Activated CD4-positive, alpha-beta T cell treated with anti-CD3 and anti-CD28 coated beads, Interleukin-2, amount 50 U/mL, for 16 hours (primary cell): ENCODE data around the gene ZSWIM5.
A peak's percentile ranks its signal among the peaks of the same experiment; 100 is the strongest.
"Not testable (repeated sequence)": the region's sequence is repeated elsewhere in the genome, so short reads cannot be mapped to it uniquely, and the experiment has no call there.

ENCODE experiments used
- DNase-seq: peaks from one replicate; pipeline ENCODE4 v3.0.0-alpha.2; 2020

Gene ZSWIM5

GRCh38 chr1:45016767-45017166 lies 189.6 kb downstream of the ZSWIM5 start:
- no peak for DNase-seq

DNA sequence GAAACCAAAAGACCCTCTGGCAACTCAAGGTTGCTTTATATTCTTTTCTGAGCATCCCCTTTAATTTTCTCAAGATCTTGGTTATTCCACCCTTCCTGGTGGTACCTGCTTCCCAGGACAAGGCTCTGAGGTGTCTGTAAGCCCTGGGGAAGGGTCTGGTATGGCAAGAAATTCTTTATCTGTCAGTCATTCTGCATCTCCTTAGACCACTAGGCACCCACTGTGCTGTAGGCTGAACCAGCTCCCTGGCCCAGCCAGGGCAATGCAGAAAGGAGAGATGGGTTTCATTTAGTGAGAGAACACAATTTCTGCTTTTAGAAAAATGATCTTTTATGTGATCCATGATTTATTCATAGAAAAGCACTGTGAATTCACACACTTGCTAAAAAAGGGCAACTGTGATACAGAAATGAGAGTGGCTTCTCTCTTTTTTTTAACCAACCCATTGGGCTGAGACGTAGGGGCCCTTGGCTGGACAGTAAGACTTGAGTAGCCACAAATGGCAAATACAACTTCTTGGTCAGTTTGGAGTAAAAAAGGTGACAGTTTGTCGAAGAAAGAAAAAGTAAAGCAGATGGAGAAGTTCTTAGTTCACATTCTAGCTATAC lies 190.2 kb downstream of the ZSWIM5 start:
- DNase-seq: no peak

DNA sequence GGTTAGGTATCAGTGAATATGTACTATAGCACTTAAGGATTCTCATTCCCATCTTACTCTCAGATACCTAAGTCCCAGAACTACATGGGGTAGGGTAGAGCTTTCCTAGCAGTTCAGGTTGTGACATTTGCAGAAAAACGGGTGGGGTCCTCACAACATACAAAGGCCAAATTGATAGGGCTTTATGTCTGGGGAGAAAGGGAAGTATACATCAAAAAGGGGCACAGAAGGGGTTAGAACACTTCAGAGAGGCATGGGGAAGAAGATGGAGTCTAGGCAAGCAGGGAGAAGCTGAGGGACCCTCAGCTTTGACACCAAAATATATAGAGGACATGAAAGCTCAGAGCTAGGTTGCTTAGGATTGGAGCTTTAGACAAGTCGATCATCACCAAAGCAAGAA lies 190.7 kb downstream of the ZSWIM5 start:
- no peak for DNase-seq

DNA sequence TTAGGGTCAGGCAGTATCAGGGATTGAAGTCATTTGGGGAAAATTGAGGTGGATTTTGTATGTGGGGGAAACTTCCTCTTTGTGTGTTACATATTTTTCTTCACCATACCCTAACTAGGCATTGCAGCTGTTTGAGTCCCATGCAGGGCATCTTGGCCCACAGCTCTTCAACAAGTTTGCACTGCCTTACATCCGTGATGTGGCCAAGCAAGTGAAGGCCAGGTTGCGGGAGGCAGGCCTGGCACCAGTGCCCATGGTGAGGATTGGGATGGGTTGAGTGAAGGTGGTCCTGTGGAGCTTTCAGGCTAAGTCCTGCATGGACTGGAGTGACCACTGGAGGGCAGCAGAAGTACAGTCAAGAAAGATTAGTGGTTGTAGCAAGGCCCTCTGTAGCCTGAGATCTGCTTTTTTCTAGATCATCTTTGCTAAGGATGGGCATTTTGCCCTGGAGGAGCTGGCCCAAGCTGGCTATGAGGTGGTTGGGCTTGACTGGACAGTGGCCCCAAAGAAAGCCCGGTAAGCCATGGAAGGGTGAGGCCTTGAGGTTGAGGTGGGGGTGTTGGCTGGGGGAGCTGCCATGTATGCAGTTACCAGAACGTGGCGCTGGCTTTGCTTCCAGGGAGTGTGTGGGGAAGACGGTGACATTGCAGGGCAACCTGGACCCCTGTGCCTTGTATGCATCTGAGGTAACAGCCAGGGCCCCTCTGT lies 191.9 kb downstream of the ZSWIM5 start:
- DNase-seq: peak; percentile 86

- DNase-seq: no peak
These were observed 192.7 kb downstream of the ZSWIM5 start for GRCh38 chr1:45013551-45014209.

GRCh38 chr1:45012639-45013278 lies 193.6 kb downstream of the ZSWIM5 start:
- DNase-seq: peak; percentile 36

DNA sequence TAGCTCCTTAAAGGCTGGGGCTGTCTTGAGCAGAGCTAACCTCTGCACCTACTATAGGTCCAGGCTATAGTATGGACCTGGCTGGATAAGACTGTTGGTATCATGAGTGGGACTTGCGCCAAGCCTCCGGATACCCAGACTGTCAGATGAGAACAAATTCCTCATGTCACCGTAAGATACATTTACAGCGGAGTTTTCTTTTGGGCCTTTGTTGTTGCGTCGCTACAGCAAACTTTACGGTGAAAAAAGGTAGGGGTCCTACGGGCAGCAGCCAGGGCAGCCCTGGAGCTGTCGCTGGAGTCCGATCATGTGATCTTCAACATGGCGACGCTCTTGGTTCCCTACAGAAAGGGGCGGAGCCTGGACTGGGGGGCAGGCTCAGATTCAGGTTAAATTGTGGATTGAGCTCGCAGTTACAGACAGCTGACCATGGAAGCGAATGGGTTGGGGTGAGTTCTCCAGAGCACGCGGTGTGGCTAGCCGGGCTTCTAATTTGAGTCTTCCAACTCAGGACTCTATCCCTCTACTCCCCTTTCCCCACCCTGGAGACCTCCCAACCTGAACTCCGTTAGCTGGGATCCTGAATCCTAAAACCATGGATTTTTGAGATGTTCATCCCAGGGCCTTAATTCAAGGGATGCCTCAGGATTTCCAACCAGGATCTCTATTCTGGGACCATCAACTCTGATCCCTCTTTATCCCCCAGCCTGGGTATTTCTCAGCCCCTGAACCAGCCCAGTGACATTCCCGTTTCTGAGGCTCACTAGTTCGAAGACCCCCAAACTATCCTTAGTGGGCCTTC lies 194.4 kb downstream of the ZSWIM5 start, which contains the start of gene UROD:
Gene UROD, plus strand, starts transcription at position 418 of the 802 bp plus-strand sequence. Its CDS starts 12 bp downstream, at position 430.
- DNase-seq: peak; percentile 95

DNA sequence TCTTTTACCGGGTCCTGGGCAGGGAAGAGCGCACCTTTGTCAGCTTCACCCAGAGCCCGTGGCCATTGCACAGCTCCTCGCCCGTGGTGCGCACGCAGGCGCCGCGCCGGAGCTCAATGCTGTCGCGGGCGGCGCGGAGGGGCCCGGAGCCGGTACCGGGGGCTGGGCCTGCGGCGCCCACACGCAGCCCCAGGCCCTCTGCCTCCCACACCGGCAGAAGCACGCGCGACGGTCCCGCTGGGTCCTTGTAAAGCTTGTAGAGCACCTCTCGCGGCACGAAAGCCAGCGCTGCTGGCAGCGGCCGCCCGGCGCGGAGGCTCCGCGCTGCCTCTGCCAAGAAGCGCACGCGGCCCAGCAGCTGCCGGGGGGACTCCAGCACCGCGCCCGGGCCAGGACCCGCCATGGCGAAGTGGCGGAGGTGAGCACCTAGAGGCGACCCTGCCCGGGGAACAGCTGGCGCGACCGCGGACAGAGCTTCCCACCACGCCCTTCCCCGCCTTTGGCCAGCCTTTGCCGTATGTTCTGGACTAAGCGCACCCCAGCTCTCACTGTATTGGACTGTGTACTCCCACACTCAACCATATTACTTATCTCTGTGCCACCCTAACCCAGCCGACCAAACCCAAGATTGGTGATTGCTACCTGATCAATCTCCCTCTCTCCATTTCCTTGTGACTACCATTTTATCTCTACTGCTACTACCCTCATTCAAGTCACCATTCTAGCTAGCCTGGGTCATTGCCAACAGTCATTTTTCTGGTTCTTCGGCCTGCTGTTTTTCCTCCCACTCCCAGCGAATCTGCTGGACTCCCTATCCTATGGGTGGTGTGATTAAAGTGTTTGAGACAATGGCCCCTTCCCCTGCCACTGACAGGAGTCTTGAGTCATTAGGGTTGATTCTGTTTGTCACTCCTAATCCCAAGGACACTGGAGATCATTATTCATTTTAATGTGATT lies 195.3 kb downstream of the ZSWIM5 start, which contains the start of gene HECTD3:
Gene HECTD3, minus strand, starts transcription at position 470 of the 957 bp plus-strand sequence. Its CDS starts 67 bp downstream, at position 403.
- peak; percentile 84 for DNase-seq

DNA sequence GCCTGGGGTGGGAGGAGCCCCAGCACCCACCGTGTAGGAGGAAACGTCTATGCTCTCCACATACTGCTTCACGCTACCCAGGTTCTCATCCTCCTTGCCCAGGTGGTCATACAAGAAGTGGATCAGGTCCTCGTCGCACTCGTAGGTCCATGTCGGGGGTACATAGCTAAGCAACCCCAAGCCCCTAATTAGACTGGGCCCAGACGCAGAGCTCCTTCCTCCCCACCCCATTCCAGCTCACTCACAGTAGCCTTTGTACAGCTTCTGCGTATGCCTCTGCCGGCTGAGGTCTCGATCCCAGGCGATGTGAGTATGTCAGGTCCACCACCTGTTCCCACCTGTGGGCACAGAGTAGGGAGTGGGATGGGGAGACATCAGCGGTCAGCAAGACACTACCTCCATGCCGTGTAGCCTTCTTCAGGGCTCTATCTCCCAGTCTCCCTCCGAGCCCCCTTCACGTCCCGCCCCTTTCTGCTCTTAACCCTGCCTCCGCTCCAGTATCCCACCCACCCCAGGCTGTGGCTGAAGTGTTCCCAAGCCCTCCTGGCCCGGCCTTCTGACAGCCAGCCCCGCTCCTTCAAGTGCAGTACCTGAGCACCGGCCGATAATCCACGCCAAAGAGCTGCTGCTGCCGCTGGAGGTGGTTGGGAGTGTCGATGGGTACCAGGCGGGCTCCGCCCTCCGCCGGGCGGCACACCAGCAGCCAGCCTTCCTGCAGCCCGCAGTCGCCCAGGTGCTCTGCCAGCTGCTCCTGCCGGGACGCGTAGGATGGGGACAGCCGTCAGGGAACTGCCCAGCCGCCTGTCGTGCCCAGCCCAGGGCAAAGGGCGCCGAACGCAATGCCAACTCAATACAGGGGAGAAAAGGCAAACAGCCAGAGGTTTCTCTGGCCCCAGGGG lies 196.2 kb downstream of the ZSWIM5 start:
- DNase-seq: peak; percentile 21

GRCh38 chr1:45009296-45009865 lies 197.0 kb downstream of the ZSWIM5 start:
- DNase-seq: no peak

GRCh38 chr1:45008516-45008915 lies 197.9 kb downstream of the ZSWIM5 start:
- no peak for DNase-seq

GRCh38 chr1:45008076-45008475 lies 198.3 kb downstream of the ZSWIM5 start:
- DNase-seq: no peak

DNA sequence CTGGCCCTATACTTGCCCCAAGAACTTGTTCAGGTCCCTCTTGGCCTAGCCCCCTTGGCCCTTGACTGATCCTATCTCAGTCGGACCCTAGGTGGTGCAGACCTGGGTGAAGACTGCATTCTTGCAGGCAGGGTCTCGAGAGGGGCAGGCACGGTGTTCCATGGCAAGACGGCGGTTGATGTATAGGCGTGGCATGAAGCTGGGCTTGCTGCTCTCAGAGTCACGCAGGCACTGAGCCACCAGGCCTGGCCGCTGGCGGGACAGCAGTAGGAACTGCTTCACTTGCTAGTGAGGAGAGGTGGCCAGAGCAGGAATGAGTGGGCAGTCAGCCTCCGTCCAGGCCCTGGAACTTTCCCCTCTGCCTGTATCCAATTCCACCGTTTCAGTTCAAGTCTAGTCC lies 199.1 kb downstream of the ZSWIM5 start:
- DNase-seq: no peak

DNA sequence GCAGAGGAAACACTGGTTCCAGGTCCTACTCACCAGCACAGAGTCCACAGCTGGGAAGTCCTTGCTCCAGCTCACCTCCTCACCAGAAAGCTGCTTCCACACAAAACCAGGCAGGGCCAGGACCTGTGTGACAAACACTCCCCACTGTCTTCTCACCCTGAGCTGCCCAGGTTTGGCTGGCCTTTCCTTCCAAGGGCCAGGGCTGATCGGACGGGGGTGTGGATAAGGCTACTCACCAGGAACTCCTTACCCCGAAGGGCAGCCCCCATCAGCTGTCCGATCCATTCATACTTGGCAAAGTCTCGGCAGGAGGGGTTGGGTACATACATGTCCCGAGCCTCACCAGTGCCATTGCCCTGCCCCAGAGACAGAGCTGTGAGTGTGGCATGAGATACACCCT lies 200.6 kb downstream of the ZSWIM5 start:
- no peak for DNase-seq

GRCh38 chr1:45004281-45004920 lies 202.0 kb downstream of the ZSWIM5 start:
- DNase-seq: no peak

- no peak for DNase-seq
These were observed 202.7 kb downstream of the ZSWIM5 start for GRCh38 chr1:45003741-45004140.

DNA sequence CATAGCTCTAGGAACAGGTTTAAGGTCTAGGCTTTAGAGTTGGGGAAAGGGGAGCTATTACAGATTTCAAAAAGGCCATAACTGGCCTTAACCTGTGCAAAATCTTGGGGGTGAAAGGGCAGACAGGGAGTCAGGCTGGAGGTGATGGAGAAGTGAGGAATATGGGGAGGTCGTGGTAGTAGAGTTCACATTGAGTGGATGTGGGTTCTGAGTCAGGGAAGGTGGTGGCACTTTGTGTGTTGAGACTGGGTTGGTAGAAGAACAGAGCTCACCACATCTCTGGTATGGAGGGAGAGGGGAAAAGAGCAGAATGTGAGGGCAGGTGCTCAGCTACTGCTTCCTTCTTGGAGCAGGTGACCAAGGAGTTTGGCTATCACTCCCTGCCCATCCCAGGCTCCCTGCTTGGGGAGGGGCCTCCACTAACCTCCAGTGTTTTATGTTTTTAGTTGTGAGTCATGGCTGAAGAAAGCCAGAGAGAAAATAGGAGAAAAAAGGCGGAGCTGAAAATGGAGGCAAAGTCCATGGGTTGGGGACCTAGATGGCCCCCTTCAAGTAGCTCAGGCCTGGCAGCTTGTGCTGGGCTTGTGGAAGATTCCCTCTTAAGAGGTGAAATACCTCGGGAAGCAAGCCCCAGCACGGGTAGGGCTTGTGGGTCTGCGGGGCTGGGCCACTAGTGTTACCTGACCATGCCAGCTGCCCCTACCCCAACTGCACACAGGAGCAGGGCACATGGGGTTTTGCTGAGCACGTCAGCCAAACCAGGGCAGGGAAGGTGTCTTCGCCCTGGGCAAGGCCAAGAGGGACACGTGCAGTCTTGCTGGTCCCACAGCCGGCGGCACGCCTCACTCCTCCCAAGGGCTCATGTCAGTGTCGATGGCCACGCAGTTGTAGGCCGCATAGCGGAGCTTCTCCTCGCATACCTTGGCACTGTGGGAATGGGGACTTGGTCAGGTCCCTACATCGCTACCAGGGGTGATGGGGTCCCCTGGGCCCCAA lies 203.5 kb downstream of the ZSWIM5 start:
- DNase-seq: no peak

- DNase-seq: not testable (repeated sequence)
These were observed 204.8 kb downstream of the ZSWIM5 start for GRCh38 chr1:45001576-45001975.
